DMS153 treated with DMSO at 0.1 percent for 48 hours (cell line): ENCODE results near the gene LRRC4B.
"Not testable (repeated sequence)": the region's sequence is repeated elsewhere in the genome, so short reads cannot be mapped to it uniquely, and the experiment has no call there.

Experiments
- DNase-seq: peaks from one replicate; lab custom pipeline; 2025; ENCODE audit not compliant: unreplicated experiment; lab: John Stamatoyannopoulos, UW

The LRRC4B gene

DNA sequence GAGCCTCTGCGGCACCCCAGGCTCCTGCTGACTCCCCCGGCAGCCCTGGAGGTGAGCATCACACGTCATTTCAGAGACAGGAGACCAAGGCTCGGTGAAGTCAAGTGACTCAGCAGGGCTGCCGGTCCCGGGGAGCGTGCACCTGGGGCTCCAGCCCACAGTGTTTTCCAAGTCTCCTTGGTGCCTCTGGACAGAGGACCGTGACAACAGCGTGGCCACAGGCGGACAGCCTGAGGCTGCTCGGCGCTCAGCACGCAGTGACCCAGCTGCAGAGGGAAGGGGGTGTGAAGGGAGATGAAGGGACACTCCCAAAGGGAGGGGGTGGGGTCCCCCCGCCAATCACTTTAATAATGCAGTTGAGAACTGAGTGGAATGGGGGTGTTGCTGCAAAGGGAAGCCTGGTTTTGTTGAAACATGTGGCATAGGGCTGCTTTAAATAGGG is 37.0 kb downstream of the LRRC4B start:
- no peak for DNase-seq

DNA sequence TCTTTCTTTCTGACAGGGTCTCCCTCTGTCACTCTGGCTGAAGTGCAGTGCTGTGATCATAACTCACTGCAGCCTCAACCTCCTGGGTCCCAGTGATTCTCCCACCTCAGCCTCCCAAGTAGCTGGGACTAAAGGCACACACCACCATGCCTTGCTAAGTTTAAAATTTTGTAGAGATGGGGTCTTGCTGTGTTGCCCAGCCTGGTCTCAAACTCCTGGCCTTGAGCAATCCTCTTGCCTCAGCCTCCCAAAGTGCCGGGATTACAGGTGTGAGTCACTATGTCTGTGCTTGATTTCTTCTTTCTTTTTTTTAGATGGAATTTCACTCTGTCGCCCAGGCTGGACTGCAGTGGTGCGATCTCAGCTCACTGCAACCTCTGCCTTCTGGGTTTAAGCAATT is 40.2 kb downstream of the LRRC4B start:
- not testable (repeated sequence) for DNase-seq

DNA sequence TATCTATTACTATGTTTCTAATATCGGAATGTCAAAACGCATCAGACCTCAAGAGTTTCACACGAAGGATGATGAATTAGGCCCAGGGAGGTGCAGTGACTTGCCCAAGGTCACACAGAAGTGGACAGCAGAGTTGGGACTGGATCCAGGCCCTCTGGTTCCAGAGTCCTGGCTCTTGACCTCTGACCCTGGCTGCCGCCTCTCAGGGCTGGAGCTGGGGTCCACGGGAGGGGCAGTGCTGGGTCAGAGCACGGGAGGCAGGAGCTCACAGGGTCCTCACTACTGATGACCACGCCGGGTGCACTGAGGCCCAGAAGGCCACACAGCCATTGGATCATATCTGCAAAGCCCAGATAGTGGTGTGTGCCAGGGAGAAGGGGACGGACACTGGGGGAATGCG is 45.4 kb downstream of the LRRC4B start:
- no peak for DNase-seq

DNA sequence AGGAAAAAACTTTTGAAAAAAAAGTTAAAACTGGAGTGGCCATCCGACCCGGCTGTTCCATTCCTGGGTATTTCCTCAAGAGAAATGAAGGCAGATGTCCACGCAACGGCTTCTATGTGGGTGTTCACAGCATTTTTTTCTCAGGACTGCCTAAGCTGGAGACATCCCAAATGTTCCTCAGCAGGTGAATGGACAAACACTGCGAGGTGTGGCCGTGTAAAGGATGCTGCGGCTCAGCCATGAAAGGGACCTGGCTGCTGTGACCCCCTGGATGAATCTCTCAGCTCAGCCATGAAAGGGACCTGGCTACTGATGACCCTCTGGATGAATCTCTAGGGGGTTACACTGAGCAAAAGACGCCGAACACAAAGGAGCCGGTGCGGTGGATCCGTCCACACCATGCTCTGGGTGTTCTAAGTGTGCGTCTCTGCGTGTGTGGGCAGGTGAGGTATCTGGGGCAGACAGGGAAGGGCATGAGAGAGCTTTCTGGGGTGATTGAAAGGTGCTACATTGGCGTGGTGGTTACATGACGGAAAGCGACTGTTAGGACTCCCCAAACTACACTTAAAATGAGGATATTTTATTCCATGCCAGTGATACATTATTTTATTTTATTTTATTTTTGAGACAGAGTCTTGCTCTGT is 47.3 kb downstream of the LRRC4B start:
- no peak for DNase-seq

DNA sequence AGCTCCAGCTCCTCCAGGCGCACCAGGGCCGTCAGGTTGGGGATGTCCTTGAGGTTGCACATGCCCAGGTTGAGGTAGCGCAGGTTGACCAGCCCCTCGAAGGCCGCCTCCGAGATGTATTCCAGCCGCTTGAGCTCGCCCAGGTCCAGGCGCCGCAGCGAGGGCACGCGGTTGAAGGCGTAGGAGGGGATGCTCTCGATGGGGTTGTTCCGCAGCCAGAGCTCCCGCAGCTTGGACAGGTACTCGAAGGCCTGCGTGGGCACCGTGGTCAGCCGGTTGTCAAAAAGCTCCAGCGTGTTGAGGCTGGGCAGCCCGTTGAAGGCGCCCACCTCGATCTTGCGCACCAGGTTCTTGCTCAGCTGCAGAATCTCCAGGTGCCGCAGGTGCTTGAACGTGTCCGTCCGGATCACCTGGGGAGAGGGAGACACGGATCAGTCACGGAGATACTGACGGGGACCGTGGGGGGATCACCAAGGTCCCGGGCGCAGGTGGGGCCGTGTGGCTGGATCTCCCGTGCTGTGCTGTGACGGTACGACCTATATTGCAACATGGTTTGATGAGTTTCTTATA is 49.1 kb downstream of the LRRC4B start:
- no peak for DNase-seq

DNA sequence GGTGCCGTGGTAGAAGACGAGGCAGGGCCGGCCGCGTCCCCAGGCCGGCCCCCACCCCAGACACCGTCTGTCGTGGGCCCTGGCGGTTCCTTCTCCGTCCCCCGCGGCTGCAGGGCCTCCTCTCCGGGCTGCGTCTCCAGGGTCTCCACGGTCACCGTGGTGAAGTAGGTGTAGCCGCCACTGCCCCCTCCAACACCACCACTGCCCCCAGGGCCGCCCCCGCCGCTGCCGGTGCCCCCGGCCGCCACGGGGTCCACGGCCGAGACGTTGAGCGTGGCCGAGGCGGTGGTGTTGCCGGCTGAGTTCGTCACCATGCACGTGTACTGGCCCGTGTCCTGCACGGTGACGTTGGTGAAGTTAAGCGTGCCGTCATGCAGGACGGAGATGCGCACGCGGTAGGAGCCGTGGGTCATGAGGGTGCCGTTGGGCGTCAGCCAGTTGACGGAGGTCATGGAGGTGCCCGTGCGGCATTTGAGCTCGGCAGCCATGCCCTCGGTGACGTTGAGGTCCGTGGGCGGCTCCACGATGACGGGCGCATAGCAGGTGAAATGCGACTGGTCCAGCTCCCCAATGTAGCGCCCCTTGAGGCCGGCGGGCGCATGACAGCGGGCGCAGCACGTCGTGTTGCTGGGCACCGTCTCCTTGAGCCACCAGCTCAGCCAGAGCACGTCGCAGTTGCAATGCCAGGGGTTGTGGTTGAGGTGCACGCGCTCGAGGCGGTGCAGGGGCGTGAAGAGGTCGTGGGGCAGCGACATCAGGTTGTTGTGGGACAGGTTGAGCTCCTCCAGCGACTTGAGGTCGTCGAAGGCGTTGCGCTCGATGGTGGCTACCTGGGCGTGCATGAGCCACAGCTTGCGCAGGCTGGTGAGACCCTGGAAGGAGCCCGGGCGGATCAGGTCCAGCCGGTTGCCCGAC is 49.9 kb downstream of the LRRC4B start:
- DNase-seq: no peak

DNA sequence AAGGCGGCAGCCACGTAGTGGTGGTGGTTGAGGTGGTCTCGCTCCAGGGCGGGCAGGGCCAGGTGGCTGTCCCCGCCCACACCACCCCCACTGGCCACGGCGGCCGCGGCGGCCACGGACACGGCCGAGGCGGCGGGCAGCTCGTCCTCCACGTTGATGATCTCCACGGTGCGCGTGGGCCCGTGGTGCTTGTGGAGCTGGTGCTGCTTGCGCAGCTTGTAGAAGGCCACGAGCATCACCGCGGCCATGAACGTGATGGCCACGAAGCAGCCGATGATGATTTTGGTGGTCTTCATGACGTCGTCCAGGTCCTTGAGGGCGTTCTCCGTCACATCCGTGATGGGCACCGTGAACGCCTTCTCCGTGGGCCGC is 50.5 kb downstream of the LRRC4B start:
- DNase-seq: no peak

DNA sequence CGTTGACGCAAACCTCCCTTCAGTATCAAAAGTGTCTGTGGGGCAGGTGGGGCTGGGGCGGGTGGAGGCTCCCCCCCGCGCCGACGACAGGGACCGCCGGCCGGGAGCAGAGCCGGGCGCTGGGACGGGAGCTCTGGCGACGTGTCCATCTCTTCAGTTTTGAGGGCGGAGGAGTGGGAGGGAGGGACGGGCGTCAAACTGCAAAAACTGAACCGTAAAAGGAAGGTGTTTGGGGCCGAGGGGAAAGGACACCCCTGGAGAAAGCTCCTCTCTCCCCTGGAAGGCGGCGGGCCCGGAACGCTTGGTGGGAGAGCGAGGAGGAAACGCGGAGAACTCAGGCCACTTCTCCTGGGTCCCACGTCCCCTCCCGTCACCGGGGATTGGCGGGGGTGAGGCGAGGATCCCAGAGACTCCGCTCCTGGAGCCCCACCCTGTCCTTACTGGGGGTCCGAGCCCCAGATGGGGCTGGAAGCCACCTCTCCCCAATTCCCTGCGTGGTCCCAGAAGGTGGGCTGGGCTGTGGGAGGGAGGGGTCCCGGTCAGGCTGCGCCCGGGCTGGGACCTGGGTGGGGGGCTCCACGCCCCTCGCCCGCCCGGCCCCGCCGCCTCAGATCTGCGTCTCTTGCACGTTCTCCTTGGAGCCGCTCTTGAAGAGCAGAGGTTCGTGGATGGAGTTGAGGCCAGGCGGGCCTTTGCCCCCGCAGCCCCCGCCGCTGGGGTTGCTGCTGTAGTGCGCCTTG is 51.1 kb downstream of the LRRC4B start:
- DNase-seq: no peak

DNA sequence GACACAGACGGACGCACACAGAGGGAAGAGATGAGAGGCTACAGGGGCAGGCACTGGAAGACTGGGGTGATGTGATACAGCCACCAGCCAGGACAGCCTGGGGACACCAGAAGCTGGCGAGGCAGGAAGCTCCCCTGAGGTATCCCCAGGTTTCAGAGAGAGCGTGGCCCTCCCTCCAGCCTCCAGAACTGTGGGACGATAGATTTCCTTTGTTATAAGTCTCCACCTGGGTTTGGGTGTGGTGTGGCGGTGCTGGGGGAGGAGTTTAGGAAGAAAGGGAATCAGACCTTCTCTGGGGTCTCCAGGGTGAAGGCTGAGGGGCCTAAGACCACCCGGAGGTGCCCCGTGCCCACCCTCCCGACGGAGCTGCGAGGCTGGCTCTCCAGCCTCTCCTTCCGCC is 51.8 kb downstream of the LRRC4B start:
- DNase-seq: no peak

DNA sequence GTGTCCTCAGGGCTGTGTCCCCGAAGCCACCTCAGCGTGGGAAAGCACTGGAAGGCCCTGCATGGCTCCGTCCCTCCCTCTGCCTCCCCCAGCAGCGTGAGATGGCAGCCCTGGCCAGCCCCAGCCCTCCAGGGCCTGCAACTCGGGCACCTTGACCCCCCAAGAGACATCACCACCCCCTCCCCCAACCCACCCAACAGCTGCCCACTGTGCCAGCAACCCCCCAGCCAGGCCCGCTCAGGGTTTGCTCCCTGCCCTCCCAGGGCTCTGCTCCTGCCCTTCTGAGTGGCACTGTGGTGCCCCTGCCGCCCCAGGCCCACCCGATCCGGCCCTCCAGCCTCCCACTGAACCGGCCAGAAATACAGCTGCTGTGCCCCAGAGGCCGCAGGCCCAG is 53.1 kb downstream of the LRRC4B start:
- DNase-seq: no peak

DNA sequence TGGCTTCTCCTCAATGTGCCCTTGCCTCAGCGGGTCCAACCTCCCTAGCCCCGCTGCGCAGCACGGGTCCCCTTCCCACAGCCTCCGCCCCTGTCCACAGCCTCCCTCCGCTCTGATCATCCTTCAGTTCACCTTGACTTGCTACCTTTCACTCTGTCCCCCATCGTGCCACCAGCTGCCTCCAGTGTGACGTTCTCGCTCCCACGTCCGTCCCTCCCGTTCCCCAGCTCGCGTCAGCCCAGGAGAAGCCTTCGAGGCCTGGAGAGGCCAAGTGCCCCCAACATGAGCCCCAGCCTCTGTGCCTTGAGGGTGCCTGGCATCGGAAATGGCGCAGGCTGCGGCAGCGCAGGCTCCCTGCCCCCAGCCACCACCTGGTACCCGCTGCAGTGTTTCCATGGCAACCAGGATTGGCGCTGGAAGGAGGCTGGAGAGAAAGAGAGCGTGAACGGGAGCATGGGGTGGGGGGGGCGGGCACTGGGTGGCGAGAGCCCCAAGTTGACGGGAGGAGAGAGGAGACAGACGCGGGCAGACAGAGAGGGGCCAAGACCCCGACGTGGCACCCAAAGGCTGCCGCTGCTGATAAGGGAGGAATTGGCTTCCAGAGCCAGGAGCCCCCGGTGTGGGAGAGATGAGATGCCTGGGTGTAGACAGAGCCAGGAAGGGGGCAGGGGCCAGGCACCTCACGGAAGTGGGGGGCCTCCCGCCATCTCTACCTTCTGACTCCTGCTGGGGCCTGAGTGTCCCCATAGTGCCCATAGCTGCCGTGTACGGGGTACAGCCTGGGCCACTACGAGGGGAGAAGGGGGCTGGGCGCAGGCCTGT is 53.7 kb downstream of the LRRC4B start:
- no peak for DNase-seq

DNA sequence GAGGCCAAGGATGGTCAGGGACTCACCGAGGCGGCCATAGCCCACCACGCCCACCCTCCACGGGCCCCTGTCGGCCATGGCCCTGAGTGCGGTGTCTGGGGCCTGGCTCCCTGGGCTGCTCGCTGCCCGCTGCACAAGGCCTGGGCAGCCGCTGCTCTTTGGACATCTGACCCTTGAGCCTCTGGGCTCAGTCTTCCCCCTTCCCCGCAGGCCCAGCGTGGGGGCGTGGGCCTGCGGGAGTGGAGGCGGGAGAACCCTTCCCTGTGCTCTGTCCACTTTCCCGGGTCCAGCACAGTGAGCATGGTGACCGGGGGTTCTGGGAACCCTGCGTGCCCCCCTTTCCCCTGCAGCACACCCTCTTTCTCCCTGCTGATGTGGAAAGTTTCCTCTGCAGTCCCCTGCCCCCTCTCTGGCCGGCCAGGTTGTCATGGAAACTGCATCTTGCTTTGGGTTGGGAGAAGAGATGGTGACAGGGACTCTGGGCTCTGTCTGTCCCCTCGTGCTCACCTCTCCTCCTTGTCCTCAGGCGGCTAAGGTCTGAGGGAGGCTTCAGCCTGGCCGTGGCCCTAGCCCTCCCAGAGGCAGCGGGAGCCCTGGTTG is 54.4 kb downstream of the LRRC4B start, which contains the start of gene ASPDH:
ASPDH (minus strand) TSS at position 168 of the 600 bp plus-strand sequence; CDS start at position 78, 90 bp downstream.
- DNase-seq: no peak

DNA sequence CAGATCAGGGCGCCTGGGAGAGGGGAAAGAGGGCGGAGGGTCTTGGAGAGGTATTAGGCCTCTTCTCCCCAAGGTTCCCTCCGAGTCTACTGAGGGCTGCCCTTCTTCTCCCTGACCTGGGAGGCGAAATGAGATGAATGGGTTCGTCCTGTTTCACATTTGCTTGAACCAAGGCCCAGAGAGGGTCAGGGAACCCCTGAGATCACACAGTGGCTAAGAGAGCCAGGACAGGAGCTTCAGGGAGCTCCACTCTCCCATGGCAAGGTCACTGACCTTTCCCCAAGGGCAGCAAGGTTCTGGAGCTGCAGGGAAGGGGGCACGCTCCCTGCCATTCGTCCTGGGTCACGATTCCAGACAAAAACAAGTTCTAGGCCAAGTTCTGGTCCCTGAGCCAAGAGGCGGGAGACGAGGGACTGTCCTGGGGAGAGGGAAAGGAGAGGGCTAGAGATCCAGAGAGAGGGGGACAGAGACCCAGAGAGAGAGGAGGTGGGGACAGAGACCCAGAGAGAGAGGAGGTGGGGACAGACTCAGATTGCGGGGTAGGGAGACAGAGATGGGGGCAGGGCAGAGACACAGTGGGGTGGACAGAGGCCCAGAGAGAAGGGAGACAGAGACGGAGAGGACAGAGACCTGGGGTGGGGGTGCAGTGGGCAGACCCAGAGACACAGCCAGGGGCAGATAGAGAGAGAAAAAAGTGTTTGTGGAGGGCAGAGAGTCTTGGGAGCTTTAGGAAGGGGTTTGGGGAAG is 55.1 kb downstream of the LRRC4B start:
- no peak for DNase-seq

DNA sequence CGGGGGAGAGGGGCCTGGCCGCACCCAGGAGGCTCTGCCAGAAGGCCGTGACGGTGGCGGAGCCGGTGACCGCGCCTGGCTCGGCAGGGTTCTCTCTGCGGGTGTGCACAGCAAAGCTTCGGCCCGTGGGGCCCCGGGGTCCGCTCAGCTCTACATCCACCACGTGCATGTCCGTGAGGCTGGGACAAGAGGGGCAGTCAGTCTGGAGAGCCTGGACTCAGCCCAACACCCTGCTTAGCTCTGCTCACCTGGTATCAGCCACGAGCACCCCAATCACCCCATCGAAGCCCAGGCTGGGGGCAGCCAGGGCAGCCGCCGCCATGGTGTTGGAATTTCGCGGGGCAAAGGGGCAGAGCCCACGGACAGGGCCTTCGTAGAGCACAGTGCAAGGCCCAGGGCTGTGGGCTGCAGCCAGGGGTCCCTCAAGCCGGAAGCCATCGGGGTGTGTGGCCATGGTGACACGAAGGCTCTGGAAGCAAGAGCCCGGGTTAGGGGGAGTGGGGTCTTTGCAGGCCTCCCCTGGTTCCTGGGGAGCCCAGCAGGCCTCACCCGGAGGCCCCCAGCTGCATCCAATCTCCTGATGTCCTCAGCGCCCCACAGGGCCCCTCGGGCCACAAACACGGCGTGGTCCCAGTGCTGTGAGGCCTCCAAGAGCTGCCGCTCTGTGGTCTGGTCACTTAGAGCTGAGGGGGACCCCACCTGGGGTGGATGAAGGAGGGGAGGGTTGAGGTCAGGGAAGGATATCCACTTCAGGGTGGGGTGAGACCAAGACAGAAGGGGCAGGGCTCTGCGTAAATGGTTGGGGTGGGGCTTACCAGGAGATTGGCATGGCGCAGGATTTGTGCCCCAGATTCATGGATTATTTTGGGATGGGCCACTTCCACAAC is 55.9 kb downstream of the LRRC4B start:
- DNase-seq: no peak

DNA sequence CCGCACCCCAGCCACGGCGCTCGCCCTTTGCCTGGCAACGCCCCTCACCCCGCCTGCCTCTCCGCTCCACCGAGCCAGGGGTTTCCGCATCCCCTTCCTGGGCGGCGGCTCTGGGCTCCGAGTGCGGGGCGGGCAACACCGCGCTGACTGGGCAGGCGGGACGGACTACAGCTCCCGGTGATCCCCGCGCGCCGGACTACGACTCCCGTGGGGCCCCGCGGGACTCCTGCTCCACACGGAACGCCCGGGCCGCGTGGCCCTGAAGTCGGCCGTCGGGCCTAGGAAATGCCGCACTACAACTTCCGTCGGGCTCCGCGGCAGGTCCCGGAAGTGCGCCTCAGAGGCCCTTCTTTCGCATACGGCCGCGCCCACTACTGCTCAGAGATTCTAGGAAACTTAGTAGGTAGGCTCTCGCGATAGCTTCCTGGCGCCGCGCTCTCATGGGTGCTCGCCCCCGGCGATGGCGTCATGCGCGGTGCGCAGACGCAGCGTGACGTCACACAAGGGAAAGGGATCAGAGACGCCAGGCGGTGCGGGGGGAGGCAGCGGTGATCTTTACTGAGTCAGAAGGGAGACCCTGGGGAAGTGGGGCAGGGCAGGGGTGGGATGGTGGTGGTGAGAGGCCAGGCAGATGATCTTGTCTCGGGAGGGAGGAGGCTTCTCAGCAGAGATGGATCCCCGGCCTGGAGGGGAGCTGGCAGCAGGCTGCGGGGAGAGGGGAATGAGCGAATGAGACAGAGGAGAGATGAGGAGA is 57.0 kb downstream of the LRRC4B start, which contains the start of gene JOSD2:
JOSD2 (minus strand) TSS at position 123 of the 754 bp plus-strand sequence. CDS start 760 bp downstream, outside the sequence.
- DNase-seq: peak; percentile 95

DNA sequence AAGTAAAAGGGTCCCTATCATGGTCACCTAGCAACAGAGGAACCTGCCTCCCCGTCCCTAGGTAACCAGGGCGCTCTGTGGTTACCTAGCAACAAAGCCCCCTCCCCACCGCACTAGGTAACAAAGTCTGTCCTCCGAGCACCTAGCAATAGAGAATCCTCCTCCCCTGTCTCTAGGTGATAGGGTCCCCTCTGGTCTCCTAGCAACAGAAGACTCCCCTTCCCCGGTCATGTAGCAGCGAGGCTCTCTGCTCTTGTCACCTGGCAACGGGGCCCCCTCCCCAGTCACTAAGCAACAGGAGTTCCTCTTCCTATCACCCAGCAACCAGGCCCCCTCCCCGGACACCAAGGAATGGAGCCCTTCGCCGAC is 57.6 kb downstream of the LRRC4B start:
- no peak for DNase-seq

DNA sequence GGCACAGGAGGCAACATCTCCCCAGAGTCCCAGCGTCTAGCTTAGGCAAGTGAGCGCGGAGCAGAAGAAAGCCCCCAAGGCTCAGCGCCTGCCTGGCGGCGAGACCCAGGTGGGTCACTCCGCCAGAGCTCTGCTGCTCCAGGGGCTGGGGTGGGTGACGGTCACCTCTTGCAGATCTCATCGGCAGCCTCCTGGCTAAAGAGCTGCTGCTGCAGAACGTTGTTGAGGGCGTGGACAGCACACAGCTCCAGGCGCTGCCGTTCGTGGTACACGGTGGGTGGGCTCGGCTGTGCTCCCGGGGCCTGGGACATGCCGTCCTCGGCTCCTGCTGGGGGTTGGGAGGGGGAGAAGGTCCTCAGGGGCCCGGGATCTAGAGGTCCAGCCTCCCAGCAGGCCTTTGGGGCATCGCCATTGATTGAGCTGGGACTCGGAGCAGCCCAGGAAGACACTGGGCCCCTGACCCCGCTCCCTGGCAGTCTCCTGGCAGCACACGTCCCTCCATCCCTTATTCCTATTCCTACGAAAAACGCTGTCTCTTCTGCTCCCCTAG is 58.0 kb downstream of the LRRC4B start:
- DNase-seq: no peak
